Measurements from ENCODE around the gene SLC4A11. TPM values are rescaled to one million over a fixed set of nuclear protein-coding genes. Genes with fewer than 3 reads are reported as not detected.

Gene SLC4A11
- total RNA-seq (1 to 10 TPM in 1 of 10 donors, under 1 TPM in 9; 0.06 to 1.6 (median 0.45) TPM), polyA plus RNA-seq (under 1 TPM; 0.19 to 0.51 TPM)
- long read RNA-seq, donor 1, result 0 reads
- long read RNA-seq, donor 2, result 0 reads
- long read RNA-seq, donor 3, partial matches to known transcripts, result 1 of 1 reads
- long read RNA-seq, donor 3, other reads (novel, unspliced or antisense), result 0 of 1 reads

GRCh38 chr20:3239026-3239866 lies at the start of gene SLC4A11:
SLC4A11 (minus strand) TSS chr20:3239190; CDS start chr20:3239137, 53 bp downstream.
- intact Hi-C loops (cut with DNase I), result no loop called here
- 1% methylated on average over 86 to 107 of the region's 107 CpGs for WGBS, 2 donors
- DNase-seq (peak; percentile 49 to 73), ATAC-seq (peak; percentile 49 to 81 (median 68))
- H3K4me3 ChIP-seq, result peak within 1 kb of the TSS; percentile 51 to 80 (median 68)
- peaks cover 18 to 70% (median 50%) of the 10 kb centered on the region in 7 donors for H3K27me3 ChIP-seq
- H3K27ac ChIP-seq, result peak within 1 kb of the TSS in 4 of 10 donors; percentile 10 to 37 (median 27)
- no peaks in the 10 kb centered on the region for H3K36me3 ChIP-seq
- no peaks in the 10 kb centered on the region for H3K9me3 ChIP-seq
- peaks cover 9 to 26% (median 22%) of the 10 kb centered on the region in 9 donors for H3K4me1 ChIP-seq
- TF ChIP-seq CTCF (IDR thresholded peaks at IDR 0.05), result no peak

DNA sequence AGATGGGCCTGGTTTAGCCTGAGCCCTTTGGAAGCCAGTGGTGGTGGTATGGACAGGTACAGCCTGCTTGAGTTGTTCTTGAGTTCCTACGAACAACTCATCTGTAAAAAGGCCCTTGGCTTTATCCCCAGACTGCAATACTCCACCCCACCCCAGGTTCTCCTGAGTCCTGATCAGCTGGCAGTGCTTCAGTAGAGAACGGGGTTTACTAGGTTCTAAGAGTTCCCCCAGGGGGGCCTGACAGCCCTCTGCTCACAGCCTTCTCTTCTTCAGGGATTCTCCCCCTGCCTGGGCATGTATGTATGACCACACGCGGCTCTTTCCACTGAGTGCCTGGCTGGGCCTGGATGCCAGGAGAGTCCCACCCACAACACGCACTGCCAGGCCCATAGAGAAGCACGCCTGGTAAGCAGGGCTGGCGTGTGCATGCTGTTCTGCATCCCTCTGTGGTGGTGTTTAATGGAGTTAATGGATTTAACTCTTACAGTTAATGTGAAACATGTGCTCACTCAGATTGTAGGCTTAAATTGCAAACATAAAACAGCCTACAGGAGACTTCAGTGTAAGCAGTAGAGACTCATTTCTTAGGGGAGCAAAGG lies 44.3 kb upstream of the SLC4A11 start:
- no peak overlapping the region for H3K27ac ChIP-seq
- DNase-seq (no peak), ATAC-seq (no peak)
- H3K9me3 ChIP-seq, result no peaks in the 10 kb centered on the region
- peaks cover 0 to 100% (median 44%) of the 10 kb centered on the region in 9 donors for H3K36me3 ChIP-seq
- intact Hi-C loops (cut with DNase I), result loop anchor here in 1 of 10 donors (10.0 kb wide), 1 partner anchor 59 kb away; no protein-coding TSS in a partner anchor
- TF ChIP-seq CTCF (IDR thresholded peaks at IDR 0.05), result no peak
- H3K4me3 ChIP-seq, result no peak overlapping the region
- H3K4me1 ChIP-seq, result no peaks in the 10 kb centered on the region
- H3K27me3 ChIP-seq, result no peaks in the 10 kb centered on the region
- WGBS, 2 donors, result 87 to 98% methylated on average over 7 of the region's 7 CpGs

DNA sequence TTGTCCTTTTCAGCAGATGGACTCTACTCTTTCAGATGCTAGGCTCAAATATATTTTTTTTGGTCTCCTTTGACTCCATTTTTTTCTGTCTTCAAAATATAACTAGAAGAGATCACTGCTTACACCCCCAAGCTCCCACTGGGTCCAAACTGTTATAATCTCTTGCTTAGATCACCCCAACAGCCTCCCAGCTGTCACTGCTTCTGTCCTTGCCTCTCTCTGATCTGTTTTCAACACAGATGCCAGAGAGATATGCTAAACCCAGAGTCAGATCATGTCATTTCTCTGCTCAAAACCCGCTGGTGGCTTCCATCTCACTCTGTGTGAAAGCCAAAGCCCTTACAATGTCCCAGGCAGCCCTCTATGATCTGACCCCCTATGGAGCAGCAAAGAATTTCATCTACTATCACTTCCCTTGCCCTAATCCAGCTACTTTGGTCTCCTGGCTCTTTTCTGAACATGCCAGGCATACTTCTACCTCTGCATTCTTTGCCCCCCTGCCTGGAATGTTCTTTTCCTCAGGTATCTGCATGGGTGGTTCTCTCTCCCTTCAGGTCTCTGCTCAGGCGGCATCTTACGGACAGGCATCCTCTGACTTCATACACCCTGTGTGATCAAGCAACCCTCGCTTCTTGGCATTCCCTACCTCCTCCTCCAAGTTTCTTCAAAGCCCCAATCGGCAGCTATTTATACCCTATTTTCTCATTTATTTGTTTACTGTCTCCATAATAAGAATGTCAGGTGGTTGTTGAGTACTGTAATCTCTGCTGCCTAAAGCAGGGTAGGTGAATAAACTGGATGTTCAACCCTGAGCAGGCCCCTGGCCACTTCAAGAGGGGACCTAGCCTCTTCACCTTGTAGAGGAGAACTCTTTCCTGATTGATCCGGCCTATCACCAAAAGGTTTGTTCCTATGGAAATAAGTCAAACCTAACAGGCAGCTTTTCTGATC lies 43.6 kb upstream of the SLC4A11 start:
- intact Hi-C loops (cut with DNase I), result loop anchor here in 1 of 10 donors (10.0 kb wide), 1 partner anchor 58 kb away; no protein-coding TSS in a partner anchor
- TF ChIP-seq CTCF (IDR thresholded peaks at IDR 0.05), result no peak
- no peak for DNase-seq
- WGBS, 2 donors, result 94 to 96% methylated on average over 6 of the region's 6 CpGs
- no peaks in the 10 kb centered on the region for H3K9me3 ChIP-seq
- H3K4me3 ChIP-seq, result no peak overlapping the region
- ATAC-seq, result no peak
- no peak overlapping the region for H3K27ac ChIP-seq
- H3K4me1 ChIP-seq, result no peaks in the 10 kb centered on the region
- no peaks in the 10 kb centered on the region for H3K27me3 ChIP-seq
- peaks cover 0 to 100% (median 47%) of the 10 kb centered on the region in 9 donors for H3K36me3 ChIP-seq
